Tibial nerve (tissue), 4 donors: ENCODE results near the gene KRTAP2-2.

Experiments
- EP300 ChIP-seq, 2 donors: sonication (generic); formaldehyde crosslinking; IDR thresholded peaks; one replicate each; pipeline ENCODE4 v1.6.1; 2017; ENCODE audit warnings: antibody characterized with exemption in 2 of 2, mild to moderate bottlenecking in 1 of 2
- POLR2A ChIP-seq, 2 donors: fragments of 450-650 bp; IDR thresholded peaks; one replicate each; pipeline ENCODE4 v1.6.1; 2017; ENCODE audit warnings: antibody characterized with exemption in 2 of 2, mild to moderate bottlenecking in 2 of 2, moderate library complexity in 2 of 2
- TF ChIP-seq, protein P1 (sequence below), 5 experiments: fragments of 200-600 bp in 3 of 5; fragments of 450-650 bp in 2 of 5; sonication (generic) in 3 of 5; IDR thresholded peaks; one replicate each; pipeline ENCODE4 v1.5.1; 2016 to 2019; ENCODE audit warnings: antibody characterized with exemption in 5 of 5, mild to moderate bottlenecking in 3 of 5, moderate library complexity in 2 of 5

- TF ChIP-seq, protein P1, sequence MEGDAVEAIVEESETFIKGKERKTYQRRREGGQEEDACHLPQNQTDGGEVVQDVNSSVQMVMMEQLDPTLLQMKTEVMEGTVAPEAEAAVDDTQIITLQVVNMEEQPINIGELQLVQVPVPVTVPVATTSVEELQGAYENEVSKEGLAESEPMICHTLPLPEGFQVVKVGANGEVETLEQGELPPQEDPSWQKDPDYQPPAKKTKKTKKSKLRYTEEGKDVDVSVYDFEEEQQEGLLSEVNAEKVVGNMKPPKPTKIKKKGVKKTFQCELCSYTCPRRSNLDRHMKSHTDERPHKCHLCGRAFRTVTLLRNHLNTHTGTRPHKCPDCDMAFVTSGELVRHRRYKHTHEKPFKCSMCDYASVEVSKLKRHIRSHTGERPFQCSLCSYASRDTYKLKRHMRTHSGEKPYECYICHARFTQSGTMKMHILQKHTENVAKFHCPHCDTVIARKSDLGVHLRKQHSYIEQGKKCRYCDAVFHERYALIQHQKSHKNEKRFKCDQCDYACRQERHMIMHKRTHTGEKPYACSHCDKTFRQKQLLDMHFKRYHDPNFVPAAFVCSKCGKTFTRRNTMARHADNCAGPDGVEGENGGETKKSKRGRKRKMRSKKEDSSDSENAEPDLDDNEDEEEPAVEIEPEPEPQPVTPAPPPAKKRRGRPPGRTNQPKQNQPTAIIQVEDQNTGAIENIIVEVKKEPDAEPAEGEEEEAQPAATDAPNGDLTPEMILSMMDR (IDR thresholded peaks at IDR 0.05) = no peak
- no peak for TF ChIP-seq EP300 (IDR thresholded peaks at IDR 0.05)
- TF ChIP-seq POLR2A (IDR thresholded peaks at IDR 0.05) = no peak
Observed at GRCh38 chr17:41015454-41015853, 39.6 kb downstream of the KRTAP2-2 start.
